A673 (cell line): ENCODE results near the gene RASL11A.

Experiments used
- CTCF ChIP-seq: fragments of 300-800, 200-600 bp; sonication (generic); conservative IDR thresholded peaks from 2 replicates; pipeline ENCODE4 v1.5.1; 2017; ENCODE audit warnings: low read depth, mild to moderate bottlenecking, antibody characterized with exemption, low read length, moderate library complexity, mixed read lengths
- EZH2 ChIP-seq: fragments of 200-600 bp; sonication (generic); IDR thresholded peaks from 2 replicates; pipeline ENCODE4 v1.6.1; 2017; ENCODE audit warnings: borderline replicate concordance, low read depth, mild to moderate bottlenecking, mixed read lengths, antibody characterized with exemption, low read length; ENCODE audit not compliant: poor library complexity, severe bottlenecking

DNA sequence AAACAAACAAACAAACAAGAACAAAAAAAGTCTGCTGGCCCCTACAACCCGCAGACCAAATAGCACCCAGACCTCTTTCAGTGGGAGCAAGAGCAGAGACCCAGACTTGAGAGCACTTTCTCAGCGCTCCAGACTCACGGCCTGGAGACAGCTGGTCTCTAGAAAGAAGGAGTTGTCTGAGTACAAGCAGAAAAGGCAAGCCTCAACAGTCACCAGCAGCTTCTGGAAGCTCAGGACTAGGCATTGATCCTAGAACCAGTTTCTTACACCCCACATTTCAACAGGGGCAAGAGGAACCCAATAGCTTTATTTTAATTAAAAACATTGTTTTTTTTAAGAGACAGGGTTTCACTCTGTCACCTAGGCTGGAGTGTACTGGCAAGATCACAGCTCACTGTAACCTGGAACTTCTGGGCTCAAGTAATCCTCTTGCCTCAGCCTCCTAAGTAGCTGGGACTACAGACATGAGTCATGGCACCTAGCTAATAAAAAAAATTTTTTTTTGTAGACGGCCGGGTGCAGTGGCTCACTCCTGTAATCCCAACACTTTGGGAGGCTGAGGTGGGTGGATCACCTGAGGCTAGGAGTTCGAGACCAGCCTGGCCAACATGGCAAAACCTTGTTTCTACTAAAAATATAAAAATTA, 30.4 kb downstream of the RASL11A start:
- TF ChIP-seq CTCF (no peak), EZH2 (no peak)
